ENCODE data around the gene FBXW7.

The FBXW7 gene

GRCh38 chr4:152464030-152464823 lies 71.7 kb downstream of the FBXW7 start:
- no peak for DNase-seq

- DNase-seq = no peak
Observed at GRCh38 chr4:152463562-152463961, 72.3 kb downstream of the FBXW7 start.

- no peak for DNase-seq
Observed at GRCh38 chr4:152462695-152463094, 73.2 kb downstream of the FBXW7 start.

GRCh38 chr4:152462047-152462446 lies 73.8 kb downstream of the FBXW7 start:
- no peak for DNase-seq

GRCh38 chr4:152460488-152460887 lies 75.4 kb downstream of the FBXW7 start:
- no peak for DNase-seq

- no peak for DNase-seq
Observed at GRCh38 chr4:152459326-152459725, 76.6 kb downstream of the FBXW7 start.

- no peak for DNase-seq
Observed at GRCh38 chr4:152458801-152459302, 77.0 kb downstream of the FBXW7 start.

- no peak for DNase-seq
Observed at GRCh38 chr4:152456609-152457008, 79.3 kb downstream of the FBXW7 start.

- no peak for DNase-seq
Observed at GRCh38 chr4:152455311-152455710, 80.6 kb downstream of the FBXW7 start.

- DNase-seq = no peak
Observed at GRCh38 chr4:152454398-152455011, 81.4 kb downstream of the FBXW7 start.

GRCh38 chr4:152451496-152451895 lies 84.4 kb downstream of the FBXW7 start:
- DNase-seq = no peak

GRCh38 chr4:152448854-152449253 lies 87.0 kb downstream of the FBXW7 start:
- DNase-seq = no peak

GRCh38 chr4:152448038-152448707 lies 87.7 kb downstream of the FBXW7 start:
- no peak for DNase-seq

GRCh38 chr4:152443859-152444258 lies 92.0 kb downstream of the FBXW7 start:
- no peak for DNase-seq

GRCh38 chr4:152437561-152437960 lies 98.3 kb downstream of the FBXW7 start:
- DNase-seq = no peak

- no peak for DNase-seq
Observed at GRCh38 chr4:152436384-152436783, 99.5 kb downstream of the FBXW7 start.

GRCh38 chr4:152434011-152434410 lies 101.9 kb downstream of the FBXW7 start:
- no peak for DNase-seq

- DNase-seq = no peak
Observed at GRCh38 chr4:152431784-152432183, 104.1 kb downstream of the FBXW7 start.

GRCh38 chr4:152431291-152431690 lies 104.6 kb downstream of the FBXW7 start:
- no peak for DNase-seq

- DNase-seq = no peak
Observed at GRCh38 chr4:152430507-152430906, 105.4 kb downstream of the FBXW7 start.

- no peak for DNase-seq
Observed at GRCh38 chr4:152427981-152428380, 107.9 kb downstream of the FBXW7 start.

- DNase-seq = no peak
Observed at GRCh38 chr4:152424977-152425376, 110.9 kb downstream of the FBXW7 start.

- DNase-seq = no peak
Observed at GRCh38 chr4:152424396-152424795, 111.5 kb downstream of the FBXW7 start.

- no peak for DNase-seq
Observed at GRCh38 chr4:152422817-152423320, 113.0 kb downstream of the FBXW7 start.
